Hematopoietic multipotent progenitor cell treated with erythropoietin and hydrocortisone succinate and interleukin-3 and kit ligand, for 15 days (in vitro differentiated cells): ENCODE results near the gene ARF6.
"Not testable (repeated sequence)": the region's sequence is repeated elsewhere in the genome, so short reads cannot be mapped to it uniquely, and the experiment has no call there.

ENCODE experiments used
- DNase-seq: peaks from one replicate; pipeline ENCODE4 v3.0.0-alpha.2; 2015; ENCODE audit warnings: low spot score

Gene ARF6

GRCh38 chr14:49892636-49893308, at the start of gene ARF6:
TSS of gene ARF6 (plus strand) at chr14:49893082. CDS start at chr14:49893737, 655 bp downstream.
- peak; percentile 97 for DNase-seq

DNA sequence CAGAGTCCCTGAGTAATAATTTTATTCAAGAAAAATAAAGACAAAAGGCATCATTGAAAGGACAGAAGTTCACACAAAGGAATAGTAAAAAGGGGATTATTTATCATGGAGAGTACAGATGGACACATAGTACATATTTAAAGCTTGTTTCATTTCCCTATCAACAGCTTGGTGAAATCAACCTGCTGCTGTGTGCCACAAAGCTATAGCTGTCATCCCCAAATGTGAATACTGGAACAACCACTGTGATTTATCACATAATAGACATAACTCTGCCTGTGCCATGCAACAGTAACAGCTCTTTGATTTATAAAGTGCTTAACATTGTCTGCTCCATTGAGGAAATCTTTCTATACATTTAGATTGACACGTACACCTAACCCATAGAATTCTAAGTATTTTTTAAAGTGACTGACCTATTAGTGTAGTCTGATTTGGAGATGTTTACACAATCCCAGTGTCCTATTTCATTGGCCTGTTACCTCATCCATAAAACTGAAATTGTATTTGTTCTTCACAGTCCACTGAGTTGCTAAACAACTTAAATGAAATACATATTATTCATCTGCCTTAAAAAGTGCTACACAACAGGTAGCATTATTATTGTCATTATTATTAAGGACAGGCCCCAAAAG, 43.6 kb upstream of the ARF6 start:
- no peak for DNase-seq

DNA sequence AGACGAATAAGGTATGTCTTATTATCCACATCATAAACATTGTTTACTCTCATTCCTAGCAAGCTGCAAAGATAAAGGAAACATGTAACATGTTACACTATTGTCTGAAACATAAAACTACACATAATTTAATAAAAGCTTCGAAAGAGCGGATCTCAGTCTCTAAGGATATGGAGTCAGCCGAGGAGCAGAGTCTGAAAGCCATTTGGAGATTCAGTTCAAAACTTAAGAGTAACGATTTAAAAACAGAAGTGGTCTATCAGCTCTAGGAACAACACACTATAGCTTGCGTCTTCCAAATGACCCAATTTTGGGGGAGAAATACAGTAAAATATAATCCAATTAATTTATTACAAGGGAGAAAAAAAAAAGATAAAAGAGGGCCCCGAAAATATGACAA, 41.1 kb upstream of the ARF6 start:
- peak; percentile 21 for DNase-seq

DNA sequence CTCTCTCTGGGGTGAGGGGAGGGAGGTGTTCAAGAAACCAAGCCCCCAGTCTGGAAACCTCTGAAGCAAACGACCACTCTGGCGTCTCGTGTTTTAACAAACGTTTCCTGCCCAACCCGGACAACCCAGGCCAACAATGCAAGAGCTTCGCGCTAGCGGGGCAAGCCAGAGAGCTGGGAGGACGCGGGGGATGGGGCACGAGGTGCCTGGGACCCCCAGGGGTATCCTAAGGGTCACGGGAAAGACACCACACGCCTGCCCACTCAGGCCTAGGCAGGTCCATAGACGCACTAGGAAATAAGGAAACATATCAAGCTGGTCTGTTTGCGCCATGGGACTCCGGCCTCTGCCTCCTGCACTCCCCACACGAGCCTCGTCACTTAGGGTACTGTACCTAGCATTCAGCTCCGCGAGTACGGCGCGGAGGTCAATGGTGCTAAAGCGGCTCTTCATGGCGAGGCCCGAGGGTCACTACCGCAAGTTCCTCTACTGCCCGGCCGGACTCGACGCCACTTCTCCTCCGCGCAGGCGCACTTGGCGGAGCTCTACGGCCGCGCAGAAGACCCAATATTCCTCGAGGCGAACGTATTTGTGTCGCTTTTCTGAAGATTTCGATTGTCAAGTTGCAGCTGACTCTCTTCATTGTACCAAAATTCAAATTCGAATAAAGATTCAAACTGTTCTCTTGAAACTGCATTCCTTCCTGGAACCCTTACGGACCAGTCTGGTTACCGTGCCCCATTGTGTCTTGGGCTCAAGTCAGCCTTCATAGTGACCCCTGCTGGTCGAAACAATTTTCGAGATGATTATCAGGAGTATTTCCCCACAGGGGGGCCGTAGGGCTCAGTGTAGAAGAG, 40.4 kb upstream of the ARF6 start, which contains the start of gene NEMF:
NEMF (minus strand) TSS at position 488 of the 857 bp plus-strand sequence; CDS start at position 453, 35 bp downstream.
- peak; percentile 89 for DNase-seq

GRCh38 chr14:49853158-49853477, 39.8 kb upstream of the ARF6 start:
- no peak for DNase-seq

GRCh38 chr14:49853572-49854375, 39.1 kb upstream of the ARF6 start:
- peak; percentile 71 for DNase-seq

- no peak for DNase-seq
These were observed 35.4 kb upstream of the ARF6 start for GRCh38 chr14:49857427-49858003.

DNA sequence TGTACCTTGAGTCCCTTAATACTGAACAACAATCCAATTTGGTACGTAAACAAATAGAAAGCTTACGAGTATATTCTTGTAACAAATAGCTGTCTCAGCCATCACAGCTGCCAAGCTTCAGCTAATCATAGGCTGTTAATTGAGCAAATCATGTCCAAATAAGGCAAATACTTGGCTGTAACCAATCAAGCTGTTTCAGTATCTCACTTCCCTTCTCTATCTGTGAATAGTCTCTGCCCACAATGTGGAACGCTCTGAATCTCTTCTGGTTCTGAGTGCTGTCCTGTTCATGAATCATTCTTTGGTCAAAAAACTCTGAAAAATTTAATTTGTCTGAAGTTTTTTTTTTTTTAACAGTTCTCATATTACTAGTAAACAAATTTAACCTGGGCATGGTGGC, 34.5 kb upstream of the ARF6 start:
- no peak for DNase-seq

DNA sequence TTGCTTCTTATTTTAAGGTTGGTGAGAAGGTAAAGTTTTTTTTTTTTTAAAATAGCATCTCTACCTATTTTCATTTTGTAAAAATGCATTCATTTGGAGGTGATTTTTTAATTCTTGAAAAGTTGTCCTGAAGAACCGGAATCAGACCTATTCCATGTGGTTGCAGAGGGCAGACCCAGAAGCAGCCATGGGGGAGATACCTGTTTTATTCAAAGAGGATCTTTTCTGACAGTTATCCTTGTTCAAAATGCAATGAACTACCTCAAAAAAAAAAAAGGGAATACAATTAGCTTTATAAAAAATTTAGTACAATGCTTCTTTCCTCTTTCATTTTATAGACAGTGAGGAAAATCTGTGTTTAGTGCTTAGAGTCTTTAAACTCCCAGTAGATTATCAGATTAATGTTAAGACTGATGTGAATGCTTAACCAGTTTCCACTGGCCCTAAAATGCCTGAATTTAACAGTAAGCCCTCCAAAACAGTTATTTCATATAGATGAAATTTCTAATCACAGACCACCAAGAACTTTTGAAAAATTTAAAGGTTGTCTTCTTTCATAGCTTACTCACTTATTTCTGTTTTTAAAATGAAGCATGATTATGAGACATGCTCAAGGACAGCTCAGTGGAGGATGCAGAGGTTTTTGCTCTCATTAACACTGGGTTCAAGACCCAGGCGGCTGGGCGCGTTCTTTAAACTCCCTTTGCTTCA, 31.7 kb upstream of the ARF6 start:
- DNase-seq = no peak

DNA sequence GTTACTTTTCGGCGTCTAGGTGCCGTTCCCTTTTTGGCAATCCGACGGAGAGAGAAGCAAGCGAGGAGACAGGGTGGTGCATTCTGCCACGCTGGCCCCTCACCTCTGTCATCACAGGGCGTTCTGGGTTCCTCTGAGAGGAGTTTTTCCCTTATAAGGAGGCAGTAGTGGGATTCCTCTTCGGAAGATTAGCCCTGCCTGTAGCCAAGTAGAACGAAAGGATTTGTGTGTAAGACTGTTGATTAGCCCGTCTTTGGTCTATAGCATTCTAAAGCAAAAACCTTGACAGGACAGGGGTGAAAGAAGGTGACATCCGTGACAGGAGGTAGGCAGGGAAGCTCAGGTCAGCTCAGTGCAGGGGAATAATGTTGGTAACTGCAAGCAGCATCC, 31.2 kb upstream of the ARF6 start:
- peak; percentile 63 for DNase-seq

DNA sequence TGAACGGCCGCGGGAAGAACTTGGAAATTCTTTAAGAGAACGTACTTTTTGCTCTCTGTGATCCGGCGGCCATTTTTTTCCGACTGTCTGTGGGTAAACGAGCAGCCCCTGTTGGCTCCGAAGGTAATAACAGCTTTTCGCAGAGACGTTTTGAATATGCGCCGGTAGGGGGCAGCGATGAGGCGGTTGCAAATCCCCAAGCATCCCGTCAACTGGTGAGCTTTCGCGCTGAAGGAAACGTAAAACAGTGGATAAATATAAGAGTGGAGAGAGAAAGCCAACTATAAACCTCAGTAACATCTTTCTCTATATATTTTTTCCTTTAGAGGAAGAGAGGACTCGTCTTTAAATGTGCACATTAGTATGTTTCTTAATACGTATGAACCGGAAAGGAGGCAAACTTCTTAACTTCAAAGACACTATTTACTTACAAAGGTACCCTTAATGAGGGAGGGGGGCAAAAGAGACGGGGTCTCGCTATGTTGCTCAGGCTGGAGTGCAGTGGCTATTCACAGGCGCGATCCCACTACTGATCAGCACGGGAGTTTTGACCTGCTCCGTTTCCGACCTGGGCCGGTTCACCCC, 30.7 kb upstream of the ARF6 start:
- peak; percentile 91 for DNase-seq

GRCh38 chr14:49863487-49864281, 29.2 kb upstream of the ARF6 start:
- DNase-seq = peak; percentile 44

- peak; percentile 84 for DNase-seq
These were observed 27.4 kb upstream of the ARF6 start for GRCh38 chr14:49865431-49865859.

- DNase-seq = peak; percentile 95
These were observed 24.8 kb upstream of the ARF6 start for GRCh38 chr14:49867831-49868719.

GRCh38 chr14:49868720-49869114, 24.2 kb upstream of the ARF6 start:
- DNase-seq = no peak

- DNase-seq = no peak
These were observed 22.0 kb upstream of the ARF6 start for GRCh38 chr14:49870908-49871307.

- not testable (repeated sequence) for DNase-seq
These were observed 19.3 kb upstream of the ARF6 start for GRCh38 chr14:49873548-49873947.

DNA sequence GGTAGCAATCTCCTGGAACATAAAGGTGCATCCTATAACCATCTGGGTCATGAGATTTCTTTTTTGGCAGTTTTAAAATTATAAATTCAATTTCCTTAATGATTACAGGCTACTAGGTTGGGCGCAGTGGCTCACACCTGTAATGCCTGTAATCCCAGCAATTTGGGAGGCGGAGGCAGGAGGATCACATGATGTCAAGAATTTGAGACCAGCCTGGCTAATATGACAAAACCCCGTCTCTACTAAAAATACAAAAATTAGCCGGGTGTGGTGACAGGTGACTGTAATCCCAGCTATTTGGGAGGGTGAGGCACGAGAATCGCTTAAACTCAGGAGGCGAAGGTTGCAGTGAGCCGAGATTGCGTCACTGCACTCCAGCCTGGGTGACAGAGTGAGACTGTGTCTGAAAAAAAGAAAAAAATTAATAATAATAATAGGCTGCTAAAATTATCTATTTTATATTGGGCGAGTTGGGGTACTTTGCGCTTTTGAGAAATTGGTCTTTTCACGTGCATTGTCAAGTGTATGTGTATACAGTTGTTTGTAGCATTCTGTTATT, 17.2 kb upstream of the ARF6 start:
- no peak for DNase-seq
